ENCODE measurements around the gene PACC1. TPM values are rescaled to one million over a fixed set of nuclear protein-coding genes. Genes with fewer than 3 reads are reported as not detected.
"Not testable (repeated sequence)": the region's sequence is repeated elsewhere in the genome, so short reads cannot be mapped to it uniquely, and the experiment has no call there.

Gene PACC1
- total RNA-seq, 2 experiments from 2014 or later: 18.3 to 19.2 TPM

DNA sequence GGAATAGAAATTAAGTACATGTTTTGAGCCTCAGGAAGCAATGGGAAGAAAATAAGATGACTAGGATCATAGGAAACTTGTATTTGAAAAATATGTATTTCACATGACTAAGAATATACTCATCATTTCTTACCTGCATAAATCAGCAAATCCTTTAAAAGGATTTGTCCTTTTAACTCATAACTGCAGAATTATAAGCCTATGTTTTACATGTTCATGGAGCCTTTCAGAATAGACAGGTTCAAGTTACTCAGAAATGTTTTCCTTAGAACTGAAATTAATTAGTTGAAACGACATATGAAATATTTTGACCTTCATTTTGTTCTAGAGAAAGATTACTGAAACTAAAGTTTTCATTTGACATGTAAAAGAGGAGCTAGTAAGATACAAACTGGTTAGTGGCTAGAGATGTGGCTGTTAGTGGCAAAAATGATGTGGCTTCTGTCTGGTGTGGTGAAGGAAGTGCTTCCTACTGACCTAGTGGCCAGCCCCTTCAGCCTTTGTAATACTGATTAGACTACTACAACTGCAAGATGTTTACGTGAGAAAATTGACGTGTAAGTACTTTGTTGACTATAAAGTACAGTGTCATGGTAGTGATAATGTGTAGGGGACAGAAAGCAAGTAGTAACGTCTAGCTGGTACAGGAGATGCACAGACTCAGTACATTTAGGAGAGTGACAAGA, 54.7 kb downstream of the PACC1 start:
- ChIA-PET CTCF (no interaction called here), POLR2A (interaction anchor here (0.7 to 1.5 kb wide), 2 partner anchors 74 to 76 kb away, joined by 3 to 4 read pairs; no protein-coding TSS in a partner anchor)

DNA sequence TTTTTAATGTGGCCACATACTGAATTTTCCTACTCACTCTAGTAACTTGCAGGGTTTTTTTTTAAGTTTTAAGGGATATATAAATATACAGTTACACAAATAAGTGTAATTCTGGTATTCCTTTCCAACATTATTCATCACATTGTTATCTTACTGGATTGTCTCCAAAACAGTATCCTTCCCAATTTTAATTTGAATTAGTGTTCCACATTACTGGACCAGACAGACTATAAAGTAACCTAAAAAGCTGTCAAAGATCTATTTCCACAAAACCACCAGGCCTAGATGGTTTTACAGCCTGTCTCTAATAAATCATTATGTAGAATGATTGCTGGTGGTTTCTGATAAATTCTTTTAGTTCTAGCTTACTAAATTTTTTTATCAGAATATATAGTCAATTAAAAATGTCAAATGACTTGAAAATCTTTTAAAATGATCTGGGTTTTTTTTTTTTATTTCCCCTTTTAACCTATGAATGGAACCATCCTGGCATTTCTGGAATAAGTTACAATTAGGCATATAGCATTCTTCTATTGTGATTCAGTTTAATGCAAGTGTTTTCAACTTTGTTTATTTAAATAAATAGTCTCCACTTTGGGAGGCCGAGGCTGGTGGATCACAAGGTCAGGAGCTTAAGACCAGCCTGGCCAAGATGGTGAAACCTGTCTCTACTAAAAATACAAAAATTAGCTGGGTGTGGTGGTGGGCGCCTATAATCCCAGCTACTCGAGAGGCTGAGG, 59.3 kb downstream of the PACC1 start:
- POLR2A ChIA-PET: no interaction called here
- CTCF ChIA-PET: interaction anchor here (1.2 kb wide), 1 partner anchor 102 kb away, joined by 3 read pairs; no protein-coding TSS in a partner anchor

DNA sequence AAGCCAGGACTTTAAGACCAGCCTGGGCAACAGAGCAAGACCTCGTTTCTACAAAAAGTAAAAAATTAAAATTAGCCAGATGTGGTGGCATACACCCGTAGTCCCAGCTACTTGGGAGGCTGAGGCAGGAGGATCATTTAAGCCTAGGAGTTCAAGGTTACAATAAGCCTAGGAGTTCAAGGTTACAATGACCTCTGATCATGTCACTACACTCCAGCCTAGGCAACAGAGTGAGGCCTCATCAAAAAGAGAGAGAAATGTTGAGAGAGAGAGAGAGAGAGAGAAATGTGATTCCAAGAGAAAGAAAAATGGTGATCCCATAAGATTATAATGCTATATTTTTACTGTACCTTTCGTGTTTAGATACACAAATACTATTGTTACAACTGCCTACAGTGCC, 60.2 kb downstream of the PACC1 start:
- ChIA-PET CTCF (no interaction called here), POLR2A (no interaction called here)

DNA sequence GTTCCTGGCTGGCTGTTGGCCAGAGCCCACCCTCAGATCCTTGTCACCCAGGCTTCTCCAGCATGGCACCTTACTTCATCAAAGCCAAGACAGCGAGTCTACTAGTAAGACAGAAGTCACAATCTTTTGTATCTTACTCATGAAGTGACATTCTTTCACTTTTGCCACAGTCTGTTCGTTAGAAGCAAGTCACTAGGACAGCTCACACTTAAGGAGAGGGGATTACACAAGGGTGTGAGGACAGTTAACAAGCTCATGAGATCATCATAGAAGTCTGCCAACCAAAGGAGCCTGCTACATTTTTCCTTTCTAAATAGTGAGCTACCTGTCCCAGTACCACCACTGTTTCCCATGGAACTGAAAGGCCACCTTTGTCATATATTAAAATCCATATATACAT, 61.5 kb downstream of the PACC1 start:
- ChIA-PET POLR2A (no interaction called here), CTCF (interaction anchor here (1.4 kb wide), 1 partner anchor 103 kb away, joined by 3 read pairs; no protein-coding TSS in a partner anchor)

DNA sequence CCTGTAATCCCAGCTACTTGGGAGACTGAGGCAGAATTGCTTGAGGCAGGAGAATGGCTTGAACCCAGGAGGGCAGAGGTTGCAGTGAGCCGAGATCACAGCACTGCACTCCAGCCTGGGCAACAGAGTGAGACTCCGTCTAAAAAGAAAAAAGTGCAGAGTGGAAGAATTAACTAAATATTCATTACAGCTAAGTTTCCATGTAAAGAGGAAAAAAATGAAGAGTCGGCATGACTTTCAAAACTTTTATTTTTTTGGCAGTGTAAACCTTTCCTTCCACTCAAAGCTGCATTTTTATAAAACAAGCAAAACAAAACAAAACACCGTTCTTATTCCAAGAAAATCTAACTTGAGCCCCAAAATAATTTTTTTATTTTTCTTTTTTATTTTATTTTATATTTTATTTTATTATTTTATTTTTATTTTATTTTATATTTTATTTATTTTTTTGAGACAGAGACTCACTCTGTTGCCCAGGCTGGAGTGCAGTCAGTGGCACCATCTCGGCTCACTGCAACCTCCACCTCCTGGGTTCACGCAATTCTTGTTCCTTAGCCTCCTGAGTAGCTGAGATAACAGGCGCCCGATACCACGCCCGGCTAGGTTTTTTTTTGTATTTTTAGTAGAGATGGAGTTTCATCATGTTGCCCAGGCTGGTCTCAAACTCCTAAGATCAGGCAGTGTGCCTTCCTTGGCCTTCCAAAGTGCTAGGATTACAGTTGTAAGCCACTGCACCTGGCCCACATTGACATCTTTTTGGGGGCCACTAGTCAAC, 62.9 kb downstream of the PACC1 start:
- POLR2A ChIA-PET: no interaction called here

DNA sequence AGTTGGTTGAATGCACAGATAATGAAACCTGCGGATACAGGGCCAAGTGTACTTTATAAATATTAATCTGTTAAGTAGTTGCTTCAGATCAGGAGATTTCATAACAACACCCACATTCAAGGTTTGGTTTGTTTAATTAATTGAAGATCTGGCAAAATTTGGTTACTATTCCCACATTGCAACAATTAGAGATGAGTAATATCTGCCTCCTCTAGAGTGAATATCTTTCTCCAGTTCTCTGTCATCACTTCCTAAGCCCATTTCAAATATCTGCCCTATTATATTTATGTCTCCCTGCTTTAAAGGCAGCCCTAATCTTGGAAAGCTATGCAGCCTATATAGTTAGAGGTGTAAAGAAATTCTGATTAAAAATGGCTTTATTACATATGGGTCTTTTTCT, 68.1 kb downstream of the PACC1 start:
- ChIA-PET CTCF (no interaction called here), POLR2A (no interaction called here)

More for the DNA sequence above, 62.9 kb downstream of the PACC1 start:
- CTCF ChIA-PET: no interaction called here

DNA sequence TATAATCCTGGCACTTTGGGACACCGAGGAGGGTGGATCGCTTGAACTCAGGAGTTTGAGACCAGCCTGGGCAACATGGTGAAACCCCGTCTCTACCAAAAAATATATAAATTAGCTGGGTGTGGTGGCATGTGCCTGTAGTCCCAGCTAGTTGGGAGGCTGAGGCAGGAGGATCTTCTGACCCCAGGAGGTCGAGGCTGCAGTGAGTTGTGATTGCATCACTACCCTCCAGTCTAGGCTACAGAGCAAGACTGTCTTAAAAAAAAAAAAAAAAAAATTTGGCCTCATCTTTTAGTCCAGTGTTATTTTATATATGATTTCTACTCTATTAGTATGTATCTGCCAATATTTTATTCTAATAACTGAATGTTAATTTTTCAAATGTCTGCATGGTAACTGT, 69.8 kb downstream of the PACC1 start:
- CTCF ChIA-PET: no interaction called here
- POLR2A ChIA-PET: interaction anchor here (0.7 kb wide), 1 partner anchor 338 kb away, joined by 4 read pairs; no protein-coding TSS in a partner anchor

DNA sequence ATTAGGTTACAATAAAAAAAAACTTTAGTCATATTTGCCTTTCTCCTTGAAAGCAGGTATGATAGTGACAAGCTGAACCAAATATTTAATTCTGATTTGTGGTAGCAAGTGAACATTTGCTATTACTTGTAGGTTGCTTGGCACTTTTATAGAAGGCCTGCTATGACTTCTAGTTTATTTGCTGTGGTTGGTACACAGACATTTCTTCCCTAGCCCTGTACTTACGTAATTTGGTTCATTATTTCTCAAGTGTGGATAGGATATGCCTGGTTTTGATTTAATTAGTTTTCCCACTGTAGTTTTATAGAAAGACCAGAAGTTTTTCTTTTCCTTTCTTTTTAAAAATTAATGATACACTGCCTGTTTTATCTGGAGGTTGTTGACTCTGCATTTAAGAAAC, 73.6 kb downstream of the PACC1 start:
- CTCF ChIA-PET: interaction anchor here (0.6 kb wide), 1 partner anchor 106 kb away, joined by 3 read pairs; no protein-coding TSS in a partner anchor
- POLR2A ChIA-PET: no interaction called here

DNA sequence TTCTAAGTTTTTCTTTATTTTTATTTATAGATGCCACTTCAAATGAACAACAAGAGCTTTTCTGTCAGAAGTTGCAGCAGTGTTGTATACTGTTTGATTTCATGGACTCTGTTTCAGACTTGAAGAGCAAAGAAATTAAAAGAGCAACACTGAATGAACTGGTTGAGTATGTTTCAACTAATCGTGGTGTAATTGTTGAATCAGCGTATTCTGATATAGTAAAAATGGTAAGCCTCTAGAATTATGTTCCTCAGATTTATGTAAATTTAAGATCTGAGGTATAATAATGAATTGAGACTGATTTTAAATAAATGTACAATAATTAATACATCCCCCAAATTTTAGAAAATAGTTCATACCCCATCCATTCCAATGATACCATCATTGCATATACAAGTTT, 85.6 kb downstream of the PACC1 start:
- POLR2A ChIA-PET: interaction anchor here (0.6 kb wide), 1 partner anchor 35 kb away, joined by 4 read pairs; no protein-coding TSS in a partner anchor

DNA sequence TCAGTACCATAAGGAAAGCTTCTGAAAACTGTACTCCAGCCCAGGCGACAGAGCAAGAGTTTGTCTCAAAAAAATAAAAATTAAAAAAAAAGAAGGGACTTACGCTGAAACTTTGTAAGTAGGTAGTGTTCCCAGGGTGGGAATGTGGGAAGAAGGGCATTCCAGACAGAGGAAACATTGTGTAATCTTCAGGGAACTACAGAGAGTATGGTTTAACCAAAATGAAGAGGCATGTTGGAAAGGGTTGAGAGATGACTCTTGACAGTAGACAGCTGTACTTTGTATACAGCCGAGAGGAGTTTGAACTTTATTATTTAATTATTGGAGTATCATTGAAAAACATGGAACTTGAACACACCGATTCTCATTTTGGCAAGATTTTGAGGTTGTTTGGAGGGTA, 86.4 kb downstream of the PACC1 start:
- POLR2A ChIA-PET: no interaction called here
- CTCF ChIA-PET: no interaction called here

More for the DNA sequence above, 85.6 kb downstream of the PACC1 start:
- CTCF ChIA-PET: no interaction called here

DNA sequence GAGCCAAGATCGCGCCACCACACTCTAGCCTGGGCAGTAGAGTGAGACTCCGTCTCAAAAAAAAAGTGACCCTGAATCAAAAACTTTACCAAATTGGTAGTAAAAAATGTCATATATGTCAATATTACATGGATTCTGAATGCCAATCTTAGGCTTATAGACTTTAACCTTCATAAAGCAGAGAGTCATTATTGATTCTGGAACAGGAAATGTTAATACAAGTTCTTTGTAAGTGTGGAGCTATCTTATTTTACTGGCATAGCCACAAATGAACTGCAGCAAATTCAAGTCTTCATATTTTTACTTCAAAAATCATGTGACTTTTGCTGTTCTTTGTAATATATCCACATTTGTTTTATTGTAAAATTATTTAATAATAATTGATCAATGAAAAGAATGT, 88.1 kb downstream of the PACC1 start:
- CTCF ChIA-PET: no interaction called here
- POLR2A ChIA-PET: no interaction called here

DNA sequence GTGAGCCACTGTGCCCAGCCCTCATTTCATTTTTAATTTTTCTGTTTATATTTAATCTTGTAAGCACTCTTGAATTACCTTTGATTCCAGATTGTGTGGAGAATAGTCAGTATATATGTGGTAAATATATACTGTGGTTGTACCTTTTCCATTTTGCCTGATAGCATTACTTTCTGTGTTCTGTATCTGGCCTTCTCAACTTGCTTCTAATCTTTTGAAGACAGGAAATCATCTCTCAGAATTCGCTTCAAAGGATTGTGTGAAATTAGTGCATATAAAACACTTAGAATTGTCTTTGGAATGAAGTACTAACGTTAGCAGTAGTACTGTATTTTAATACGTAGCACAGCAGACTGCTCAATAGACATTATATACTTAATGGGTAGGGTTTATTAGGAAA, 91.6 kb downstream of the PACC1 start:
- POLR2A ChIA-PET: no interaction called here
- CTCF ChIA-PET: interaction anchor here (0.9 to 1.0 kb wide), 2 partner anchors 12 to 252 kb away, joined by 3 read pairs; no protein-coding TSS in a partner anchor

DNA sequence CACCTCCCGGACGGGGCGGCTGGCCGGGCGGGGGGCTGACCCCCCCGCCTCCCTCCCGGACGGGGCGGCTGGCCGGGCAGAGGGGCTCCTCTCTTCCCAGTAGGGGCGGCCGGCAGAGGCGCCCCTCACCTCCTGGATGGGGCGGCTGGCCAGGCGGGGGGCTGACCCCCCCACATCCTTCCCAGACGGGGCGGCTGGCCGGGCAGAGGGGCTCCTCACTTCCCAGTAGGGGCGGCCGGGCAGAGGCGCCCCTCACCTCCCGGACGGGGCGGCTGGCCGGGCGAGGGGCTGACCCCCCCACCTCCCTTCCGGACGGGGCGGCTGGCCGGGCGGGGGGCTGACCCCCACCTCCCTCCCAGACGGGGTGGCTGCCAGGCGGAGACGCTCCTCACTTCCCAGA, 93.7 kb downstream of the PACC1 start:
- CTCF ChIA-PET, POLR2A ChIA-PET: not testable (repeated sequence)

DNA sequence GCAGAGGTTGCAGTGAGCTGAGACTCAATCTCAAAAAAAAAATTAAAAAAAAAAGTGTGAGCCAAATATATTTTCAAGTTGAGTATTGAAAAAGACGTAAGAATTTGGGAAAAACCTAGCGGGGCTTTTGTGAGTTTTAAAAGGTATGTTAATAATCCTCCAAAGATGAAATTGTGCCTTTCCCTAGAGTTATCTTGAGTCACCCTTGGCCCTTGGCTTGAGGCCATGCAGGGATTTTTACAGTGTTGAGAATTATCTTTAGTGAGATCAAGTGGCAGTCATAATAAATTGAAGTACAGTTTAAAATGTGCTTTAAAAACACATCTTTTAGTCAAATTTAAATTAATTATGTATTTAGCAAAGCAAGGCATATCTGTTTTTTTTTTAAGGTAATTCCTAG, 96.8 kb downstream of the PACC1 start:
- ChIA-PET CTCF (no interaction called here), POLR2A (no interaction called here)

DNA sequence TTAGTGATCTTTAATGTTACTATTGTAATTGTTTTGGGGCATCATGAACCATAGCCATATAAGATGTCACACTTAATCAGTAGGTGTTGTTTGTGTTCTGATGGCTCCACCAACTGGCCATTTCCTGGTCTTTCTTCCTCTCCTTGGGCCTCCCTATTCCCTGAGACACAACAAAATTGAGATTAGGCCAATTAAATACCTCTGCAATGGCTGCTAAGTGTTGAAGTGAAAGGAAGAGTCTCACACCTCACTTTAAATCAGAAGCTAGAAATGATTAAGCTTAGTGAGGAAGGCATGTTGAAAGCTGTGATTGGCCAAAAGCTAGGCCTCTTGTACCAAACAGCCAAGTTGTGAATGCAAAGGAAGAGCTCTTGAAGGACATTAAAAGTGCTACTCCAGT, 98.8 kb downstream of the PACC1 start:
- ChIA-PET POLR2A (interaction anchor here (1.0 kb wide), 1 partner anchor 30 kb away, joined by 3 read pairs; no protein-coding TSS in a partner anchor), CTCF (interaction anchor here (0.9 kb wide), 1 partner anchor 31 kb away, joined by 3 read pairs; no protein-coding TSS in a partner anchor)

DNA sequence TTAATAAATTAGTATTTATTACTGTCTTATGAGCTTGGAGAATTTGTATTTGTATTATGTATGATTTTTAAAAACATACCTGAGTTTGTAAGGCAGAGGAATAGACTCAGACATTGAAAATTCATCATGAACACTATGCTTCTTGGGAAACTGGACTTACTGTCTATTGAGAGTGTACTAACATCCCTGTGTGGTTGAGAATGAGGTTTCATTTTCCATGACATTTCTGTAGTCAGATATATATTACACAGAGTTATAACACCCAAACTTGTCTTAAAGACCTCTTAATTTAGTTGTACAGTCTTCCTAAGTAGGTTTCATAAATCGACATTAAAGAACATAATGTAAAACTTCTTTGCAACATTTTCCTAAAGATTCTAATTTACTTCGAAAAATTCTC, 99.5 kb downstream of the PACC1 start:
- ChIA-PET POLR2A (no interaction called here), CTCF (interaction anchor here (1.7 kb wide), 1 partner anchor 244 kb away, joined by 5 read pairs; no protein-coding TSS in a partner anchor)

All from activated CD8-positive, alpha-beta memory T cell treated with anti-CD3 and anti-CD28 coated beads for 36 hours (primary cell).